ENCODE measurements around the gene NOL7. TPM values are rescaled to one million over a fixed set of nuclear protein-coding genes. Genes with fewer than 3 reads are reported as not detected.

The NOL7 gene
- total RNA-seq, 1 experiment from 2014 or later, result 73.7 TPM

- ChIA-PET POLR2A (no interaction called here), RAD21 (ENCODE audit: low non-redundant PET in 1 of 2, low total read pairs in 2 of 2, uncharacterized antibody in 2 of 2, unreplicated experiment in 2 of 2) (no interaction called here), CTCF (no interaction called here)
- Histone ChIP-seq H3K4me2 (ENCODE audit: low read length) (no peak overlapping the region), H3K9me3 (ENCODE audit: control insufficient read depth in 1 of 2, insufficient read depth in 1 of 2, low read depth in 1 of 2, low read length in 2 of 2) (no peaks in the 10 kb centered on the region), H3K9ac (ENCODE audit: low read length) (no peak overlapping the region), H2AFZ (ENCODE audit: low read depth, low read length, poor library complexity, severe bottlenecking) (no peak overlapping the region), H3K79me2 (ENCODE audit: insufficient read depth, low read length) (no peaks in the 10 kb centered on the region), H3K36me3 (ENCODE audit: control insufficient read depth in 1 of 2, insufficient read depth in 2 of 2, low read length in 2 of 2) (no peaks in the 10 kb centered on the region; a peak in 1 of 4 replicates), H3K27me3 (ENCODE audit: insufficient read depth, low read length) (no peaks in the 10 kb centered on the region), H3K4me3 (replicated peaks in 1 of 2; ENCODE audit: low read depth in 1 of 2, low read length in 2 of 2) (no peak overlapping the region), H4K20me1 (ENCODE audit: insufficient read depth) (no peaks in the 10 kb centered on the region), H3K9me2 (ENCODE audit: insufficient read depth) (no peaks in the 10 kb centered on the region), H3K4me1 (ENCODE audit: control insufficient read depth in 1 of 2, insufficient read depth in 2 of 2, low read length in 2 of 2) (no peaks in the 10 kb centered on the region), H3K27ac (ENCODE audit: low read depth, low read length) (no peak overlapping the region)
- no TSS peak for BruUV-seq (replicated peaks)
- TF ChIP-seq EZH2phosphoT487 (IDR thresholded peaks at IDR 0.05; ENCODE audit: borderline replicate concordance), result no peak
- intact Hi-C loops (cut with micrococcal nuclease), result no loop called here
- ATAC-seq (no peak), DNase-seq (ENCODE audit: low read depth, low spot score) (no peak)
Measured at GRCh38 chr6:13591205-13591921, 23.8 kb upstream of the NOL7 start.

GRCh38 chr6:13593103-13593502 is 22.0 kb upstream of the NOL7 start:
- Histone ChIP-seq H3K9ac (ENCODE audit: low read length) (no peak overlapping the region), H3K4me1 (ENCODE audit: control insufficient read depth in 1 of 2, insufficient read depth in 2 of 2, low read length in 2 of 2) (no peaks in the 10 kb centered on the region), H3K4me2 (ENCODE audit: low read length) (no peak overlapping the region), H3K4me3 (replicated peaks in 1 of 2; ENCODE audit: low read depth in 1 of 2, low read length in 2 of 2) (no peak overlapping the region), H3K9me3 (ENCODE audit: control insufficient read depth in 1 of 2, insufficient read depth in 1 of 2, low read depth in 1 of 2, low read length in 2 of 2) (no peaks in the 10 kb centered on the region), H2AFZ (ENCODE audit: low read depth, low read length, poor library complexity, severe bottlenecking) (no peak overlapping the region), H3K36me3 (ENCODE audit: control insufficient read depth in 1 of 2, insufficient read depth in 2 of 2, low read length in 2 of 2) (no peaks in the 10 kb centered on the region; a peak in 1 of 4 replicates), H3K79me2 (ENCODE audit: insufficient read depth, low read length) (no peaks in the 10 kb centered on the region), H3K9me2 (ENCODE audit: insufficient read depth) (no peaks in the 10 kb centered on the region), H3K27ac (ENCODE audit: low read depth, low read length) (no peak overlapping the region), H4K20me1 (ENCODE audit: insufficient read depth) (no peaks in the 10 kb centered on the region), H3K27me3 (ENCODE audit: insufficient read depth, low read length) (no peaks in the 10 kb centered on the region)
- ATAC-seq, result no peak
- no TSS peak for BruUV-seq (replicated peaks)
- DNase-seq (ENCODE audit: low read depth, low spot score), result no peak
- ChIA-PET CTCF (no interaction called here), POLR2A (no interaction called here), RAD21 (ENCODE audit: low non-redundant PET in 1 of 2, low total read pairs in 2 of 2, uncharacterized antibody in 2 of 2, unreplicated experiment in 2 of 2) (no interaction called here)
- intact Hi-C loops (cut with micrococcal nuclease), result loop anchor here (2.0 kb wide), 1 partner anchor 16 kb away; no protein-coding TSS in a partner anchor
- TF ChIP-seq ELF1 (IDR thresholded peaks at IDR 0.05; ENCODE audit: borderline replicate concordance, low read depth), result no peak
- no peak for TF ChIP-seq MAX (IDR thresholded peaks at IDR 0.05)
- no peak for TF ChIP-seq ZBTB33 (IDR thresholded peaks at IDR 0.05; ENCODE audit: extremely low read depth, insufficient replicate concordance, low read length)
- TF ChIP-seq POLR2A (IDR thresholded peaks at IDR 0.05; ENCODE audit: borderline replicate concordance, extremely low read depth, insufficient read depth, insufficient read length), result no peak
- no peak for TF ChIP-seq CBX3 (IDR thresholded peaks at IDR 0.05; ENCODE audit: low read depth)
- no peak for TF ChIP-seq ZFX (IDR thresholded peaks at IDR 0.05)
- TF ChIP-seq ZNF274 (IDR thresholded peaks at IDR 0.05; ENCODE audit: low read depth, low read length), result no peak
- TF ChIP-seq ATF3 (IDR thresholded peaks at IDR 0.05), result no peak
- TF ChIP-seq SRF (IDR thresholded peaks at IDR 0.05; ENCODE audit: low read depth), result no peak
- TF ChIP-seq CEBPB (IDR thresholded peaks at IDR 0.05; ENCODE audit: low read depth), result no peak
- no peak for TF ChIP-seq REST (IDR thresholded peaks at IDR 0.05; ENCODE audit: low read depth)
- TF ChIP-seq SP1 (IDR thresholded peaks at IDR 0.05; ENCODE audit: low read depth), result no peak
- no peak for TF ChIP-seq RAD21 (IDR thresholded peaks at IDR 0.05; ENCODE audit: low read depth)
- TF ChIP-seq EZH2phosphoT487 (IDR thresholded peaks at IDR 0.05; ENCODE audit: borderline replicate concordance), result no peak
- TF ChIP-seq POLR2AphosphoS5 (IDR thresholded peaks at IDR 0.05; ENCODE audit: low read depth, low read length), result no peak
- TF ChIP-seq FOSL1 (IDR thresholded peaks at IDR 0.05; ENCODE audit: low read depth), result no peak
